Activated gamma-delta T cell treated with anti-CD3 and anti-CD28 coated beads, Interleukin-2, amount 50 U/mL, for 16 hours (primary cell): ENCODE results near the gene PNKP.

ENCODE experiments used
- DNase-seq: peaks from one replicate; pipeline ENCODE4 v3.0.0-alpha.2; 2020; ENCODE audit warnings: low read depth

PNKP gene

DNA sequence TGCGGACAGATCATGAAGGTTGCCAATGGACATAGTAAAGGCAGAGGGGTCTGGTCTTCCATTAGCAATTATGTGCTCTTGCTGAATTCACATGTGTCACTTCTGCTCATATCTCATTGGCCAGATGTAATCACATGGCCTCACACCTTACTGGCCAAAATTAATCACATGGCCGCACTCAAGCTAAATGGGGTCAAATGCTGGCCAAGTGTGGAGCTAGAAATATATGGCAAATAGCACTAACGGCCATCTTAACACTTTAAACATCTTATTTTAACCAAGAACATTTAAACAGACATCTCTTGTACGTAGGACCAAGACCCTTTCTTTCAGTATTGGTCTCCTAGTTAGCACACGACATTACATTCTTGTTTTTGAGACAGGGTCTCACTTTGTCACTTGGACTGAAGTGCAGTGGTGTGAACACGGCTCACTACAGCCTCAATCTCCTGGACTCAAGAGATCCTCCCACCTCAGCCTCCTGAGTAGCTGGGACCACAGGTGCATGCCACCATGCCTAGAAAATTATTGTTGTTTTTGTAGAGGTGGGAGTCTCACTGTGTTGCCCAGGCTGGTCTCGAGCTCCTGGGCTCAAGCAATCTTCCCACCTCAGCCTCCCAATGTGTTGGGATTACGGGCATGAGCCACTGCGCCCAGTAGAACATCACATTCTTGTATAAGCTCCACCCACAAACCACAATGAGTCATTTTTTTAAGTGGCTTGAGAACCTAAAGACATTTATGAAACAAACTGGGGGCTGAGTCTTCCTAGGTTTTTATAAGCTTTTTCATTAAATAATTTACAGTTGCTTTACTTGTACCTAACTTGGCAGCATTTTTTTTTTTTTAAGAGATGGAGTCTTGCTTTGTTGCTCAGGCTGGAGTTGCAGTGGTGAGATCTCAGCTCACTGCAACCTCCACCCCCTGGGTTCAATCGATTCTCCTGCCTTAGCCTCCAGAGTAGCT, 19.4 kb downstream of the PNKP start:
- no peak for DNase-seq

DNA sequence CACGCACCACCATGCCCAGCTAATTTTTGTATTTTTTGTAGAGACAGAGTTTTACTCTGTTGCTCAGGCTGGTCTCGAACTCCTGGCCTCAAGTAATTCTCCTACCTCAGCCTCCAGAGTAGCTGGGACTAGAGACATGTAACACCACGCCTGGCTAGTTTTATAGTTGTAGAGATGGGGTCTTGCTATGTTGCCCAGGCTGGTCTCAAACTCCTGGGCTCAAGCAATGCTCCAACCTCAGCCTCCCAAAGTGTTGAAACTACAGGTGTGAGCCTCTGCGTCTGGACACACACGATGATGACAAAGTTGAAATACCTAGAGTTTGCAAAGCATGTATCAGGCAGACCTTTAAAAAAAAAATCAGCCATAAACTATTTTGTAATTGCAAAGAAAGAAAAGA, 21.0 kb downstream of the PNKP start:
- DNase-seq = no peak

DNA sequence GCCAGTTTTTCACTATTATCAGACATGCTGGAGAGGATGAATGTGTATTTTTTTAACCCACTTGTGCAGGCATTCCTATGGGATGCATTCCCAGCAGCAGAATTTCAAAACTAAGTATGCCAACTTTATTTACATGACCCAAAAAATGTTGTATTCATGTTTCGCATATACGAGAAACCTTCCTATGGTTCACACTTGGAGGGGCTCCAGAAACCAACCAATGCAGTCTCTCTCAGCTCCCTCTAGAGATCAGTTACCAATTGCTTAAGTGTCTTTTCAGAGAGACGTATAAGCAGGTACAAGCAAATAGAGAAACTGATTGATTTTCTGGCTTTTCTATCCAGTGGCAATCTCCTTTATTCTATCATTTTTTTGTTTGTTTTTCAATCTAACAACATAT, 22.0 kb downstream of the PNKP start:
- no peak for DNase-seq

DNA sequence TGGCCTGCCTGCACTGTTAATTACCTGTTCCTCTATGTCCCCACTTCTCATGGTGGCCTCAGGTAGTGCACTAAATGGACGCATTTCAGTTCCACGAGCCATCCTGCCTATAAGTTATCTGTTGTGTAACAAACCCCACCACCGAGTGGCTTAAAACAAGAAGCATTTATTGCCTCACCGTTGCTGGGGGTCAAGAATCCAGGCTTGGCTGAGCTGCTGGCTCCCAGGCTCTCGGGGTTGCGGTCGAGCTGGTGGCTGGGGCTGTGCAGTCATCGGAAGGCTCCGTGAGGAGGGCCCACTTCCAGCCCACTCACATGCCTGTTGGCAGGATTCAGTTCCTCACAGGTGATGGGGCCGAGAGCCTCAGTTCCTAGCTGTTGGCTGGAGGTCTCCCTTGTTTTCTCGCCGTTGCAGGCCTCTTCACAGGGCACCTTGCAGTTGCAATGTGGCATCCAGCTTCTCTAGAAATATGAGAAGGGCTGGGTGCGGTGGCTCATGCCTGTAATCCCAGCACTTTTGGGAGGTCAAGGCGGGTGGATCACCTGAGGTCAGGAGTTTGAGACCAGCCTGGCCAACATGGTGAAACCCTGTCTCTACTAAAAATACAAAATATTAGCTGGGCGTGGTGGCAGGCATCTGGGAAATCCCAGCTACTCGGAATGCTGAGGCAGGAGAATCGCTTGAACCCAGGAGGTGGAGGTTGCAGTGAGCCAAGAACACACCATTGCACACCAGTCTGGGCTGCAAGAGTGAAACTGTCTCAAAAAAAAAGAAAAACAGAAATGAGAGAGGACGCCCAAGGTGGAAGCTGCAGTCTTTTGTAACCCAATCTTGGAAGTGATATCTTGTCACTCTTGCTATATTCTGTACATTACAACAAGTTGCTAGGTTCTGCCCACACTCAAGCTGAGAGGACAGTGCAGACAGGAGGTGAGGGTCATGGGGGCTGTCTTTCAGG, 23.0 kb downstream of the PNKP start:
- no peak for DNase-seq

DNA sequence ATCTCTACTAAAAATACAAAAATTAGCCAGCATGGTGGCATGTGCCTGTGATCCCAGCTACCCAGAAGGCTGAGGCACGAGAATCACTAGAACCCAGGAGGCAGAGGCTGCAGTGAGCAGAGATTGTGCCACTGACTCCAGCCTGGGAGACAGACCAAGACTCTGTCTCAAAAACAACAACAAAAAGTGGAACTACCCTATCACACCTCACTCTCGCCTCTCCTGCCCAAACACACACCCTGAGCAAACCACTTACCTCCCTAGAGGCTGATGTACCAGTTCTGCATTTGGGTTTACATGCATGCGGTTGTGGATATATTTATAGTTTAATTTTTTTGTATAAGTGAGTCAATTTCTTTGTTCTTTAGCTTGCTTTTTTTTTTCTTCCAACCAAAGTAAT, 24.1 kb downstream of the PNKP start:
- DNase-seq = no peak

DNA sequence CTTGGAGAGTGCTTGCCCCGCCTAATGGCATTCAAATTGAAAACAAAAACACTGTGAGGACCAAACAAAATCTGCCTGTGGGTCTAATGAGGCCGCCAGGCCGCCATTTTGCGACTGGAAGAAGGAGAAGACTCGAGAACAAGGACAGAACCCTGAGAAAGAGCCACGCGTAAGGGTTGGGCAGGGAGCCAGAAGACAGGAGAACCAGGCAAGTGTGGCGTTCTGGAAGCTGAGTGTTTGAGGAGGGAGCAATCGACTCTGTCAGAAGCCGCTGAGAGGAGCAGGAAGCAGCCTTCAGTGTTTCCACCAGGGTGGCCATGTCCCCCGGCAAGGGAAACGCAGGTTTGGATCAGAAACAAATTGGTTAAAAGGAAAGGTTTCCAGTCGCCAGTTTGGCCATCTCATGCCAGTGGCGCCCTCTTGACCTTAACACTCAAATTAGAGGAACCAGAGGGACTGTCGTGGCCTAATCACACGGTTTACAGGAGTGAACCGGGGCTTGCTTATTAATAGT, 26.6 kb downstream of the PNKP start:
- no peak for DNase-seq

DNA sequence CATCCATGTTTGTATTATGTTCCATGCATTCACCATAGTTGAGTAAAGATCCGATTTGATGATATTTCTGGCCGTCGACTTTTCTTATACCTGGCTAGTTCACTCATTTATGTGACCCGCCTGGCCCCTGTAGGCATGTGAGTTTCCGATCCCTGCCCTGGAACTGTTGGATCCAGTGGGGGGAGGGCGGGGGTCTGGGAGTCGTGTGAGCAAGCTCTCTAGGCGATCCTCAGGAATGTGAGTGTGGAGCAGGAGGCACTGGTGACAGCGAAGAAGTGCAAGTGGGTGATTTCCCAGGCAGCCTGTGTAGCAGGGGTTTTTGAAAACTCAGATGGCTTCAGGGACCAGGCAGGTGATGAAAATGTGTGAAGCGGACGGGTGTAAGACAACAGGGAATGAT, 27.1 kb downstream of the PNKP start:
- no peak for DNase-seq

DNA sequence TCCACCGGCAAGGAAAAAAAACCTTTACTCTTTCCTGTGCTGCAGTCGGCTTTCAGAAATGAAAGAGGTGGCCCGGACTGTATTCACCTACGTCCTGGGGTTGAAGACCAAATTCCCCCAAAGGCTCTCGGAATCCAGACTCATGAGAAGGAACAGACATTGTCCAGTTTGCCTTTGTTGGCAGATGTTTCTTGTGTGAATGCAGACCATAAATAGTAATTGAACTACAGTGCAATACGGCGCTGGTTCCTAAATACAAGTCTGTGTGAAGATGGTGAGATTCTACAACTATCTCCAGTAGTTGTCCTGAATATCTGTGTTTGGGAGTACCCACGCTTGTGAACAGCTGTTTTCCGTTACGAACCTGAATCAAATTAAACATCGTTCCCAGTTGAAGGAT, 27.7 kb downstream of the PNKP start:
- DNase-seq = no peak

DNA sequence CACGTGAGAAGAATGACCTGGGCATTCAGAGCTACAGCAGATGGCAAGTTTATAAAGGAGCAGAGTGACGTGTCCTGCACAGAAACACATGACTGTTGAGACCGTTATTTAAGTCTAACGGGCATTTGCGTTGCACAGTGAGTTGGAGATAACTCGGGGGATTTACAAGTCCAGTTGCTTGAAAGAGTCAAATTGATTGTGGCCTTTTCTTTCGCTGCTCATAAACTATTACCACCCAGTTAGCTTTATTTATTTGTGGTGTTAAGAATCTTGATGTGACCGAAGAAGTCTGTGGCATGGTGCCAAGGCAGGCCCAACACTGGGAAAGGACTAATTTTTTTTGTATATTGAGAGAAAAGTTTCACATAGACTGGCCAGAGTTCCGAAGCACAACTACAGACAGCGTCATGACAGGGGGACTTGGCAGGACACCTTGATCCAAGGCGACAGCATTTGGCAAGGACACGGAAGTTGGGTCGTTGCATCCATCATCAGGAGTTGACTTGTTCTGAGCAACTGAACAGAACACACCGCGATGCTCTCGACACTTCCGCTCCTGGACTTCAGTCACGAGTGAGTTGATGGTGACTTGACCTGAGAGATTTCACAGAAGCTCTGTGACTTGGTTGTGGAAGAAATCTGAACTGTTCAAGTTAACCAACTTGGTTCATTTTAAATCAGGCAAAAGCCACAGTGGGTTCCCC, 28.3 kb downstream of the PNKP start:
- DNase-seq = no peak

DNA sequence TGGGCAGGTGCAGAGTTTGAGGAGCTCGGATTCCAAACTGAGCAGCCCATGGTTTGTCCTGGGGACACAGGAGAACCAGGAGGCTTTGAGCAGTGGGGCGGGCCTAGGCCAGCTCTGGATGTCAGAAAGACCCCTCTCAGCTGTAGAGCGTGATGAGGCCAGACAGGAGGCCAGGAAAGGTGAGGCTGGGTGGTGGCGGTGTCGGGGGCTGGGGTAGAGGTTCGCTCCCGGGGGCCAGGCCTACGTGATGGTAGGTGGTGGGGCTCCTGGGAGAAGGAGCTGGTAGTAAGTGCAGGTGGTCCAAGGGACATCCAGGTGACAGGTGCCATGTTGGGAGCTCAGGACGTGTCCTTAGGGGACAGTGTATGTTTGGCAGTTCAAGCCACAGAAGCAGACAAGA, 30.0 kb downstream of the PNKP start:
- DNase-seq = no peak

DNA sequence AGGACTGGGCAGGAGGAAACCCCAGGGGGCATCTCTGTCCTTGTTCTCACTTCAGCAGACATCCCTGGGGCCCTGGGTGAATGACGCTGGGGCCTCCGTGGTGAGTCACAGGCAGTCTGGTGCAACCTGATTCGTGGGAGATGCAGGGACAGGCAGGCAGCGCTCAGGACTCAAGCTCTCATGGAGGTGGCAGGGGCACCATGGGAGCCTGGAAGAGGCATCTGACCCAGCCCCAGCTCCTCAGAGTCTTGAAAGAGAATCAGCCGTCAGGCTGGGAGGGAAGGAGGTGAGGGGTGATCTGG, 30.4 kb downstream of the PNKP start:
- DNase-seq = no peak

DNA sequence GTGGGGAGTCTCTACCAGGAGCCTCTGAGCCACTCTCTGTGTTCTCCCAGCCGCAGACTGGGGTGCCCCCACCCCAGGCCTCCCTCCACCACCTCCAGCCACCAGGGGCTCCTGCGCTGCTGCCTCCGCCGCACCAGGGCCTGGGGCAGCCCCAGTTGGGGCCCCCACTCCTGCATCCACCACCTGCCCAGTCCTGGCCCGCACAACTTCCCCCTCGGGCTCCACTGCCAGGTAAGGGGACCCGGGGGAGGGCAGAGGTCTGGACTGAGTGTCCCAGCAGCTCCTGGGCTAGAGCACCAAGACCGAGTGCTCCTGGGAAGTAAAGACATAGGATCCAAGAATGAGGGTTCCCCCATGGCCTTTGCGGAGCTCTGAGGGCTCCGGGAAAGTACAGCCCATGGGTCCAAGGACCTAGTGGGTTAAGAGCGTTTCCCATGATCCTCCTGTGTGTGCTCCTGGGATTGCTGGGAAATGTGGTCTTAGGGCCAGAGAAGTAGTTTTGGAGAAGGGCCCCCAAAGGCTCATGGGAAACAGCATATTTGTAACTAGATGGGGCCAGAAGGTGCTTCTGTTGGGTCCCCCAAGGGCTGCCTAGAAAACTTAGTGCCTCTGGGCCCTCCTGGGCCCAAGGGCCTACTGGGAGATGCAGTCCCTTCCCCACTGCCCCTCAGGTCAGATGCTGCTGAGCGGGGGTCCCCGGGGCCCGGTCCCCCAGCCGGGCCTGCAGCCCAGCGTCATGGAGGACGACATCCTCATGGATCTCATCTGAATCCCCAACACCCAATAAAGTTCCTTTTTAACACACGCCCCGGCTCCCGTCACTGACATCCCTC, 31.0 kb downstream of the PNKP start:
- no peak for DNase-seq

DNA sequence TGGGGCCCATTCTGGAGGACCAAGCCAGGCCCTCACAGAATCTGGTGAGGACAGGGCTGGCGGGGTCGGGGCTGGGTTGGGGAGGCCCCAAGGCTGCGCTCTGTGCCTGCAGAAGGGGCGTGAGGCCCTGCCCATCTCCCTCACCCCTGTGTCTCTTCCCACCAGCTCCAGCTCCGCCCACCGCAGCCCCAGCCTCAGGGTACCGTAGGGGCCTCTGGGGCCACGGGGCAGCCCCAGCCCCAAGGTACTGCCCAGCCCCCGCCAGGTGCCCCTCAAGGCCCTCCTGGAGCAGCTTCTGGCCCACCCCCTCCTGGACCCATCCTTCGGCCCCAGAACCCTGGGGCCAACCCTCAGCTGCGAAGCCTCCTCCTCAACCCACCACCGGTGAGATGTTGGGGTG, 31.8 kb downstream of the PNKP start:
- no peak for DNase-seq

DNA sequence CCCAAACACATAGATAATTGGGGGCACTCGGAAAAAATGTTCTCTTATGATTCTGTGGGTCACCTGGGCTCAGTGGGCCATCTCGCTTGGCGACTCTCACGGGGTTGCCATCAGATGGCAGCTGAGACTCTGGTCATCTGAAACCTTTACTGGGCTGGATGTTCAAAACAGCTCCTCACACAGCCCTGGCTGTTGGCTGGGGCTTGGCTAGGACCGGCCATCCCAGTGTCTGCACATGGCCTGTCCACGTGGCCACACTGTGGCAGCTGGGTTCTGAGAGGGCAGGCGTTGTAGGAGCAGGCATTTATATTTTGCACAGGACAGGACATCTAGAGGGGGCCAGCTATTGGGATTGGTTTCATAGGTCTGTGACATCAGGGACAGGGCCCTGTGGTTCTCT, 33.8 kb downstream of the PNKP start:
- DNase-seq = no peak

DNA sequence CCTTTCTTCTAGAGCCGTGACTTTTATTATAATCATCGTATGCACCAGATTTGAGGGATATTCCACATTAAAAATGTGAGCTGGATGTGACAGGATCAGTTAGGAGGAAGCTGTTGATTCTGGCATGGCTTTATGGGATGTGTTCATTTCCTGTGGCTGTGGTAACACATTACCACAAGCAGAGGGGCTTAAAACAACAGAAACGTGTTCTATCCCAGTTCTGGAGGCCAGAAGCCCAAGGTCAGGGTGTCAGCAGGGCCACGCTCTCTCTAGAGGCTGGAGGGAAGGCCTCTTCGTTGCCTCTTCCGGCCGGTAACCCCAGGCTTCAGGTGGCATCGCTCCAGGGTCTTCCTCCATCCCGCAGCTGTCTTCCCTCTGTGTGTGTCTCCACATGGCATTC, 34.8 kb downstream of the PNKP start:
- DNase-seq = no peak

DNA sequence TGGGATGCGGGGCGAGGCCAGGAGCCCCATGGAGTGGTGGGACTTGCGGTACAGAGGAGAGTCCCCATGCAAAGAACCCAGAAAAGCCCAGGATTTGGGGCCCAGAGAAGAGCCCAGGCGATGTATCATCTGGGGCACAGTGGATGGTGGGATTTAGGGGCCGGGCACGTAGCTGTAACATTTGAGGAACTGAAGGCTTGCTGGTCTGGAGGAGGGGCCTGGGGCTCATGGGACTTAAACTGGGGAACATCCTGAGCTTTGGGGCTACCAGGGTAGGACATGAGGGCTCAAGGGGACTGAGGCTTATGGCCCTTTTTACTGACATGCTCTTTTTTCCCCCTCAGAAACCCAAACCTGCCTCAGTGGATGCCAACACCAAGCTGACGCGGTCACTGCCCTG, 35.8 kb downstream of the PNKP start:
- DNase-seq = no peak

DNA sequence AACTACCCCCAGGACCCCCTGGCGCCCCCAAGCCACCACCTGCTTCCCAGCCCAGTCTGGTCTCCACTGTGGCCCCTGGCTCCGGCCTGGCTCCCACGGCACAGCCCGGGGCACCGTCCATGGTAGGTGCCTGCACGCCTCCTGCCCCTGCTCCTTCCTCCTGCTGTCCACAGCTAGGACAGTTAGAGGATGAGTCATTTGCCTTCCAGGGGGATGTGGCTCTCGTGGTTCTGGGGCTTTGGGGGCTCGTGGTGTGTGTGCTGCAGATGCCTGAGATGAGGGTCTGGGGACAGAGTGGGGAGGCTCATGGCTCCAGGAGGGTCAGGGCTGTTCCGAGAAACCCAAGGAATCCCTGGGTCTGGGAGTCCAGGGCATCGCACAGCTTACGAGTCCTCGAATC, 36.6 kb downstream of the PNKP start:
- DNase-seq = no peak

DNA sequence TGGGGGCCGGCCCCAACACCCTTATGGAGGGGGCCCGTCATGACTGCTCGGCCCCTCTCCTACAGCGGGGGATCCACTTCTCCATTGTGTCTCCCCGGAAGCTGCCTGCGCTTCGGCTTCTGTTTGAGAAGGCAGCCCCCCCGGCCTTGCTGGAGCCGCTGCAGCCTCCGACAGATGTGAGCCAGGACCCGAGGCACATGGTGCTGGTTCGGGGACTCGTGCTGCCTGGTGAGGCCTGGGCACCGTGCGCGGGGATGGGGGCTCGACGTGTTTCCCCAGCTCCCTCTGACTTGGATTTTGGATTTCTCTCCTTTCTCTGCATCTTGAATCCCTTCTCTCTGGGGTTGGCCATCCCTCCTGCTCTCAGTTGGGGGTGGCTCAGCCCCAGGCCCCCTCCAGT, 37.7 kb downstream of the PNKP start:
- no peak for DNase-seq

DNA sequence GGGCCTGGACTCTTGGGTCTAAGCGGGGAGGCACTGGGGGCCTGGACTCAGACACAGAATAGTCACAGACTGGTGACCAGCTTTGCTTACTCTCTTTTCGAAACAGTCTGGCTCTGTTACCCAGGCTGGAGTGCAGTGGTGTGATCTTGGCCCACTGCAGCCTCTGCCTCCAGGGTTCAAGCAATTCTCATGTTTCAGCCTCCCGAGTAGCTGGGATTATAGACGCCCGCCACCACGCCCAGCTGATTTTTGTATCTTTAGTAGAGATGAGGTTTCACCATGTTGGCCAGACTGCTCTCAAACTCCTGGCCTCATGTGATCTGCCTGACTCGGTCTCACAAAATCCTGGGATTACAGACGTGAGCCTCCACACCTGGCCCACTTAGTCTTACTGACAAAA, 38.2 kb downstream of the PNKP start:
- no peak for DNase-seq

DNA sequence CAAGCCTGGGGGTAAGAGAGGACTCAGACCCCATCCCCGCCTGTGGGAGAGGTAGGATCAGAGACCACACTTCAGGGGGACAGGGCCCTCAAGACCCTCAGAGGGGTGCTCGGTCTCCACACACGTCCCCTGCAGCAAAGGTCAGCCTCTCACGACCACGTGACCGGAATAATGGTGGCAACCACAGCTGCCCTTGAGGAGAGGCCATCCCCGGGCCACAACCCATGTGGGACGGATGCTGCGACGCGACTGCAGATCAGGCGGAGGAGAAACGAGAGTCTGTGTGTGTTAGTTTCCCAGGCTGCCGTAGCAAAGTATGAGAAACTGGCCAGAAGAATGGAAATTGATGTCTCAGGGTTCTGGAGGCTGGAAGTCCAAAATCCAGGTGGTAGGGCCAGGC, 40.3 kb downstream of the PNKP start:
- DNase-seq = no peak

DNA sequence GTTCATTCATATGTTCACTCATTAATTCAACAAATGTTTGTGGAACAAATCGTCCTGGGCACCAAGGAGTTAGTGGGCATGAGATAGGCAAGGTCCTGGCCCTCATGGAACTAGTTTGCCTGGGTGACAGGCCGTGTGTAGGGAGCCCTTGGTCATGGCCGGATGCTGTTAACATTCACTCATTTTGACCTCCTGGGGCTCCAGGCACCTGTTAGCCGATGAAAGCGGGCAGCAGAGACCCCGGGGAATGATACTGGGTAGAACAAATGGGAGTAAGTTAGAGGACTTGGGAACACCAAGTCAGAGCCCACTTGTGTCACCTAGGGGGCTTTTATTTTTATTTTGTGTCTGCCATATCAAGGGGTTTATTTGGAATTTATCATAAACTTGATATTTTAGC, 42.7 kb downstream of the PNKP start:
- DNase-seq = no peak

DNA sequence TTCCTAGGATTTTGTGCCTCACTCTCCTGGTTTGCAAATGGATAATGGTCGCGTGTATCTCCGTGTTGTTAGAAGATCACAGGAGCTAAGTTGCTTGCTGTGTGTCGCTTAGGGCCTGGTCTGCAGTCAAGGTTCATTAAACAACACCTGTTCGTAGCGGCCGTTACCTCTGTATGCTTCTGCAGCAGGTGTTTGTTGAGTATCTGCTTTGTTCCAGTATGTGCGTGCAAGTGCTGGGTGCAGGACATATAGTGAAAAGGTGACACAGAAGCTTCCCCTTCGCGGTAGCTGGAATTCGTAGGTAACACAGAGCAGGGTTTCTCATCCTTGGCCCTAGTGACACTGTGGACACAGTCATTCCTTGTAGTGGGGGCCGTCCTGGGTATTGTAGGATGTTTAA, 43.9 kb downstream of the PNKP start:
- DNase-seq = no peak
